ENCODE data around the gene GRIA4.

GRCh38 chr11:105910095-105910715, 300.3 kb downstream of the GRIA4 start:
- TF ChIP-seq, protein P1, sequence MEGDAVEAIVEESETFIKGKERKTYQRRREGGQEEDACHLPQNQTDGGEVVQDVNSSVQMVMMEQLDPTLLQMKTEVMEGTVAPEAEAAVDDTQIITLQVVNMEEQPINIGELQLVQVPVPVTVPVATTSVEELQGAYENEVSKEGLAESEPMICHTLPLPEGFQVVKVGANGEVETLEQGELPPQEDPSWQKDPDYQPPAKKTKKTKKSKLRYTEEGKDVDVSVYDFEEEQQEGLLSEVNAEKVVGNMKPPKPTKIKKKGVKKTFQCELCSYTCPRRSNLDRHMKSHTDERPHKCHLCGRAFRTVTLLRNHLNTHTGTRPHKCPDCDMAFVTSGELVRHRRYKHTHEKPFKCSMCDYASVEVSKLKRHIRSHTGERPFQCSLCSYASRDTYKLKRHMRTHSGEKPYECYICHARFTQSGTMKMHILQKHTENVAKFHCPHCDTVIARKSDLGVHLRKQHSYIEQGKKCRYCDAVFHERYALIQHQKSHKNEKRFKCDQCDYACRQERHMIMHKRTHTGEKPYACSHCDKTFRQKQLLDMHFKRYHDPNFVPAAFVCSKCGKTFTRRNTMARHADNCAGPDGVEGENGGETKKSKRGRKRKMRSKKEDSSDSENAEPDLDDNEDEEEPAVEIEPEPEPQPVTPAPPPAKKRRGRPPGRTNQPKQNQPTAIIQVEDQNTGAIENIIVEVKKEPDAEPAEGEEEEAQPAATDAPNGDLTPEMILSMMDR (IDR thresholded peaks at IDR 0.05; ENCODE audit: insufficient read depth, low read length), result no peak
- TF ChIP-seq REST (IDR thresholded peaks at IDR 0.05; ENCODE audit: insufficient replicate concordance, low read depth), result no peak
- TF ChIP-seq POLR2AphosphoS5 (IDR thresholded peaks at IDR 0.05; ENCODE audit: low read depth), result no peak

All from HL-60 (cell line).